Loucy (cell line): ENCODE data around the gene RRAS.

Experiments
- H2AFZ ChIP-seq: fragments of 200-600 bp; sonication (generic); 2 replicates; pipeline ENCODE4 v1.6.0; 2016; ENCODE audit warnings: antibody characterized with exemption, mild to moderate bottlenecking, low read length, moderate library complexity
- H3F3A ChIP-seq: fragments of 200-600 bp; 2 replicates; pipeline ENCODE4 v1.6.0; 2016; ENCODE audit warnings: antibody characterized with exemption, low read depth, mild to moderate bottlenecking
- H3K27me3 ChIP-seq: fragments of 200-600 bp; sonication (generic); 2 replicates; pipeline ENCODE4 v1.6.1; 2014; ENCODE audit warnings: low read length, mild to moderate bottlenecking; ENCODE audit not compliant: insufficient read depth, poor library complexity, severe bottlenecking
- H3K36me3 ChIP-seq: fragments of 200-600 bp; sonication (generic); 2 replicates; pipeline ENCODE4 v1.6.1; 2016; ENCODE audit warnings: low read length; ENCODE audit not compliant: insufficient read depth
- H3K4me1 ChIP-seq: fragments of 200-600 bp; sonication (generic); 2 replicates; pipeline ENCODE4 v1.5.1; 2014; ENCODE audit warnings: low read length, mild to moderate bottlenecking; ENCODE audit not compliant: insufficient read depth, poor library complexity, severe bottlenecking
- H3K4me2 ChIP-seq: fragments of 200-600 bp; sonication (generic); 2 replicates; pipeline ENCODE4 v1.6.0; 2014; ENCODE audit warnings: antibody characterized with exemption, low read length, low read depth, mild to moderate bottlenecking; ENCODE audit not compliant: poor library complexity, severe bottlenecking
- H3K4me3 ChIP-seq: fragments of 200-600 bp; sonication (generic); 2 replicates; pipeline ENCODE4 v1.5.1; 2014; ENCODE audit warnings: low read length, mild to moderate bottlenecking, mixed read lengths; ENCODE audit not compliant: poor library complexity, severe bottlenecking
- H3K79me2 ChIP-seq: fragments of 200-600 bp; sonication (generic); 2 replicates; pipeline ENCODE4 v1.6.1; 2014; ENCODE audit warnings: low read length; ENCODE audit not compliant: insufficient read depth
- H3K9ac ChIP-seq: fragments of 200-600 bp; sonication (generic); 2 replicates; pipeline ENCODE4 v1.6.0; 2014; ENCODE audit warnings: mild to moderate bottlenecking, low read depth, low read length, moderate library complexity; ENCODE audit not compliant: poor library complexity, severe bottlenecking
- H3K9me2 ChIP-seq: fragments of 200-600 bp; sonication (generic); replicated peaks from 2 replicates; pipeline ENCODE4 v1.6.1; 2016; ENCODE audit warnings: low read depth, low read length, mixed read lengths
- H3K9me3 ChIP-seq: fragments of 200-600 bp; sonication (generic); 2 replicates; pipeline ENCODE4 v1.6.1; 2014; ENCODE audit warnings: mild to moderate bottlenecking, antibody characterized with exemption, low read length, low read depth; ENCODE audit not compliant: insufficient read depth
- H4K20me1 ChIP-seq: fragments of 200-600 bp; sonication (generic); 2 replicates; pipeline ENCODE4 v1.6.0; 2014; ENCODE audit warnings: antibody characterized with exemption, low read length, mild to moderate bottlenecking; ENCODE audit not compliant: insufficient read depth, poor library complexity, severe bottlenecking
- CTCF ChIP-seq: fragments of 200-600 bp; sonication (generic); conservative IDR thresholded peaks from 2 replicates; pipeline ENCODE4 v1.5.1; 2014; ENCODE audit warnings: mild to moderate bottlenecking, antibody characterized with exemption, low read length
- EZH2phosphoT487 ChIP-seq: fragments of 200-600 bp; IDR thresholded peaks from 2 replicates; pipeline ENCODE4 v1.6.1; 2018; ENCODE audit warnings: antibody characterized with exemption, mild to moderate bottlenecking, moderate library complexity, borderline replicate concordance

Gene RRAS

GRCh38 chr19:49640113-49640898, at the start of gene RRAS:
TSS of gene RRAS (minus strand) at chr19:49640143. CDS start at chr19:49640098, 45 bp downstream.
- Histone ChIP-seq H3K9me2 (no peaks in the 10 kb centered on the region), H3K4me1 (peaks cover 32% of the 10 kb centered on the region), H2AFZ (peak within 1 kb of the TSS; percentile 59; the same call in 1 of the 2 replicates), H3K9ac (peak within 1 kb of the TSS; percentile 90), H3K27me3 (no peaks in the 10 kb centered on the region), H3K4me2 (peak within 1 kb of the TSS; percentile 84), H3K79me2 (peaks cover 32% of the 10 kb centered on the region), H4K20me1 (peaks cover 21% of the 10 kb centered on the region), H3K9me3 (no peaks in the 10 kb centered on the region), H3F3A (0 out of 2 replicates have a peak, but pooled peaks cover 3% of the 10 kb centered on the region), H3K4me3 (peak within 1 kb of the TSS; percentile 79), H3K36me3 (no peaks in the 10 kb centered on the region)
- TF ChIP-seq EZH2phosphoT487 (no peak), CTCF (no peak)

- Histone ChIP-seq H3K27me3 (no peaks in the 10 kb centered on the region), H3K9me2 (no peaks in the 10 kb centered on the region), H3K79me2 (no peaks in the 10 kb centered on the region), H3K9me3 (no peaks in the 10 kb centered on the region), H3K9ac (no peak within 1 kb of the TSS), H3F3A (no peaks in the 10 kb centered on the region), H3K4me2 (no peak within 1 kb of the TSS), H2AFZ (no peak within 1 kb of the TSS), H3K4me3 (no peak within 1 kb of the TSS), H3K4me1 (no peaks in the 10 kb centered on the region), H4K20me1 (peaks cover 2% of the 10 kb centered on the region), H3K36me3 (peaks cover 42% of the 10 kb centered on the region; the same call in 1 of the 2 replicates)
- TF ChIP-seq EZH2phosphoT487 (no peak), CTCF (no peak)
Measured at GRCh38 chr19:49689133-49690078, 49.5 kb upstream of the RRAS start, which contains the start of gene ADM5. TSS of gene ADM5 (plus strand) at chr19:49689594. CDS start at chr19:49689838, 244 bp downstream.

- Histone ChIP-seq H3K79me2 (no peaks in the 10 kb centered on the region), H3K27me3 (no peaks in the 10 kb centered on the region), H3K4me1 (no peaks in the 10 kb centered on the region), H3K9me3 (no peaks in the 10 kb centered on the region), H3F3A (no peaks in the 10 kb centered on the region), H4K20me1 (peaks cover 7% of the 10 kb centered on the region), H3K9ac (no peak overlapping the region), H3K9me2 (no peaks in the 10 kb centered on the region), H3K4me3 (no peak overlapping the region), H3K4me2 (no peak overlapping the region), H2AFZ (no peak overlapping the region), H3K36me3 (peaks cover 49% of the 10 kb centered on the region; the same call in 1 of the 2 replicates)
- TF ChIP-seq CTCF, result no peak
- TF ChIP-seq EZH2phosphoT487, result no peak
Measured at GRCh38 chr19:49688531-49689132, 48.7 kb upstream of the RRAS start.
